Right atrium auricular region (tissue), 2 donors: ENCODE results near the gene PEX19. TPM values are rescaled to one million over a fixed set of nuclear protein-coding genes. Genes with fewer than 3 reads are reported as not detected.

Experiments used
- DNase-seq: peaks from one replicate; pipeline ENCODE4 v3.0.0-alpha.2; 2019; ENCODE audit warnings: low spot score
- H3K27ac ChIP-seq, 2 donors: fragments of 200-600 bp; sonication (generic); 1 replicate in 1 of 2; 2 replicates in 1 of 2; pipeline ENCODE4 v1.5.1; 2016 to 2019
- H3K27me3 ChIP-seq, 2 donors: fragments of 200-600 bp; sonication (generic); one replicate each; pipeline versions ENCODE4 v1.5.1 to v1.6.0; 2017 to 2019
- H3K36me3 ChIP-seq: fragments of 200-600 bp; sonication (generic); one replicate; pipeline ENCODE4 v1.5.1; 2016
- H3K4me1 ChIP-seq, 2 donors: fragments of 200-600 bp; sonication (generic); one replicate each; pipeline versions ENCODE4 v1.5.1 to v1.6.0; 2017 to 2019
- H3K4me3 ChIP-seq, 2 donors: fragments of 200-600 bp; sonication (generic); 1 replicate in 1 of 2; 2 replicates in 1 of 2; pipeline ENCODE4 v1.5.1; 2017 to 2019; ENCODE audit warnings: mild to moderate bottlenecking in 1 of 2, moderate library complexity in 1 of 2
- H3K9me3 ChIP-seq, 2 donors: fragments of 200-600 bp; sonication (generic); one replicate each; pipeline ENCODE4 v1.5.1; 2019
- CTCF ChIP-seq, 2 donors: fragments of 200-600 bp; sonication (generic); IDR thresholded peaks; one replicate each; pipeline ENCODE4 v1.5.1; 2019; ENCODE audit warnings: antibody characterized with exemption in 2 of 2
- total RNA-seq, 2 donors: library from RNA; depleted of rRNA; stranded (reverse); fragments of >200 nt; gene quantifications; one replicate each; pipeline ENCODE4 v1.1.0, GENCODE V29; 2016

PEX19 gene
- total RNA-seq, 2 donors from 2014 or later, result 54.5 to 72.4 TPM

- no peak overlapping the region for H3K27ac ChIP-seq
- peaks cover 95% of the 10 kb centered on the region for H3K36me3 ChIP-seq
- no peak for DNase-seq
- TF ChIP-seq CTCF (IDR thresholded peaks at IDR 0.05), result no peak
- H3K27me3 ChIP-seq, result no peaks in the 10 kb centered on the region
- no peak overlapping the region for H3K4me3 ChIP-seq
- no peaks in the 10 kb centered on the region for H3K9me3 ChIP-seq
- H3K4me1 ChIP-seq, result no peaks in the 10 kb centered on the region
Measured at GRCh38 chr1:160325252-160325651, 40.3 kb upstream of the PEX19 start.

GRCh38 chr1:160322831-160323230, 37.9 kb upstream of the PEX19 start:
- Histone ChIP-seq H3K9me3 (no peaks in the 10 kb centered on the region), H3K27ac (no peak overlapping the region), H3K36me3 (peaks cover 87% of the 10 kb centered on the region), H3K4me3 (no peak overlapping the region), H3K4me1 (no peaks in the 10 kb centered on the region), H3K27me3 (no peaks in the 10 kb centered on the region)
- no peak for TF ChIP-seq CTCF (IDR thresholded peaks at IDR 0.05)
- no peak for DNase-seq

GRCh38 chr1:160315359-160315758, 30.4 kb upstream of the PEX19 start:
- Histone ChIP-seq H3K27me3 (no peaks in the 10 kb centered on the region), H3K9me3 (peaks cover 0 to 6% of the 10 kb centered on the region in 2 donors), H3K4me3 (no peak overlapping the region), H3K27ac (no peak overlapping the region), H3K4me1 (no peaks in the 10 kb centered on the region), H3K36me3 (peaks cover 91% of the 10 kb centered on the region)
- no peak for DNase-seq
- no peak for TF ChIP-seq CTCF (IDR thresholded peaks at IDR 0.05)

GRCh38 chr1:160309571-160309970, 24.6 kb upstream of the PEX19 start:
- DNase-seq, result no peak
- Histone ChIP-seq H3K9me3 (no peaks in the 10 kb centered on the region), H3K4me1 (no peaks in the 10 kb centered on the region), H3K4me3 (no peak overlapping the region), H3K27me3 (no peaks in the 10 kb centered on the region), H3K36me3 (peaks cover 100% of the 10 kb centered on the region), H3K27ac (peak overlapping the region in 1 of 2 donors; percentile 66)
- no peak for TF ChIP-seq CTCF (IDR thresholded peaks at IDR 0.05)

GRCh38 chr1:160309185-160309557, 24.2 kb upstream of the PEX19 start:
- Histone ChIP-seq H3K4me1 (no peaks in the 10 kb centered on the region), H3K9me3 (no peaks in the 10 kb centered on the region), H3K27me3 (no peaks in the 10 kb centered on the region), H3K27ac (peak overlapping the region in 1 of 2 donors; percentile 66), H3K36me3 (peaks cover 100% of the 10 kb centered on the region), H3K4me3 (no peak overlapping the region)
- TF ChIP-seq CTCF (IDR thresholded peaks at IDR 0.05), result no peak
- DNase-seq, result no peak

- peaks cover 99% of the 10 kb centered on the region for H3K36me3 ChIP-seq
- no peak overlapping the region for H3K4me3 ChIP-seq
- H3K27ac ChIP-seq, result peak overlapping the region; percentile 26 to 71
- TF ChIP-seq CTCF (IDR thresholded peaks at IDR 0.05), result no peak
- no peaks in the 10 kb centered on the region for H3K27me3 ChIP-seq
- no peaks in the 10 kb centered on the region for H3K9me3 ChIP-seq
- no peaks in the 10 kb centered on the region for H3K4me1 ChIP-seq
- no peak for DNase-seq
Measured at GRCh38 chr1:160308451-160309184, 23.7 kb upstream of the PEX19 start.
